Measurements from ENCODE around the gene SPG7.

DNA sequence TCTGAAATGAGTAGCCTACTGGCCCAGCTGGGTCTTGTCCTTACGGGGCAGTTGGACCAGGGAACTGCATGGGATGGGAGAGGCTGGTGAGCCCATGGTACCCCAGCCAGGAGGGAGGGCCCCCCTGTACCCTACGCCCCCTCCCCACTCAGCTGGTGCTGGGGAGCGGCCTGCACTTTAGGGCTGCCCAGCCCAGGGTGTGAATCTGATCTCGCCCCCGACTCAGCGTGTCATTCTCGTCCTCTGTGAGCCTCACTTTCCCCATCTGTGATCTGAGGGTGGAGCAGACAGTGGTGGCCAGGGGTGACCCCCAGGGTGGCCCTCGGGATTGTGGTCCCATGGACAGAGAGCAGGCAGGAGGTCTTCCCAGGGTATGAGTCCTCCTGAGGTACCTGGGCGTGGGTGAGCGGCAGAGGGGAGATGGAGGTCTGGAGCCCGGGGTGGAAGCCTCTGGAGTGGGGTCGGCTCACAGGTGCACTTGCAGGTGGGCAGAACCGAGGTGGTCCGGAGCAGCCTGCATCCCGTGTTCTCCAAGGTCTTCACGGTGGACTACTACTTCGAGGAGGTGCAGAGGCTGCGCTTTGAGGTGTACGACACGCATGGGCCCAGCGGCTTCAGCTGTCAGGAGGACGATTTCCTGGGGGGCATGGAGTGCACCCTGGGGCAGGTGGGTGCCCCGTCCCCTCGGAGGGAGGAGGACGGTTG is 69.0 kb downstream of the SPG7 start:
- TF ChIP-seq POLR2A (IDR thresholded peaks at IDR 0.05), result no peak
- TF ChIP-seq, protein P1, sequence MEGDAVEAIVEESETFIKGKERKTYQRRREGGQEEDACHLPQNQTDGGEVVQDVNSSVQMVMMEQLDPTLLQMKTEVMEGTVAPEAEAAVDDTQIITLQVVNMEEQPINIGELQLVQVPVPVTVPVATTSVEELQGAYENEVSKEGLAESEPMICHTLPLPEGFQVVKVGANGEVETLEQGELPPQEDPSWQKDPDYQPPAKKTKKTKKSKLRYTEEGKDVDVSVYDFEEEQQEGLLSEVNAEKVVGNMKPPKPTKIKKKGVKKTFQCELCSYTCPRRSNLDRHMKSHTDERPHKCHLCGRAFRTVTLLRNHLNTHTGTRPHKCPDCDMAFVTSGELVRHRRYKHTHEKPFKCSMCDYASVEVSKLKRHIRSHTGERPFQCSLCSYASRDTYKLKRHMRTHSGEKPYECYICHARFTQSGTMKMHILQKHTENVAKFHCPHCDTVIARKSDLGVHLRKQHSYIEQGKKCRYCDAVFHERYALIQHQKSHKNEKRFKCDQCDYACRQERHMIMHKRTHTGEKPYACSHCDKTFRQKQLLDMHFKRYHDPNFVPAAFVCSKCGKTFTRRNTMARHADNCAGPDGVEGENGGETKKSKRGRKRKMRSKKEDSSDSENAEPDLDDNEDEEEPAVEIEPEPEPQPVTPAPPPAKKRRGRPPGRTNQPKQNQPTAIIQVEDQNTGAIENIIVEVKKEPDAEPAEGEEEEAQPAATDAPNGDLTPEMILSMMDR (IDR thresholded peaks at IDR 0.05), result no peak

All from esophagus squamous epithelium (tissue), 4 donors.